Retinal pigment epithelial cell (primary cell): ENCODE measurements around the gene C1orf35.

Source experiments
- DNase-seq: peaks from one replicate; pipeline ENCODE4 v3.0.0-alpha.2; 2010; ENCODE audit warnings: low read depth
- H3K4me3 ChIP-seq: 2 replicates; pipeline ENCODE4 v1.5.1; 2011; ENCODE audit warnings: mild to moderate bottlenecking, low read length, control low read depth, moderate library complexity
- TF ChIP-seq, protein P1 (sequence below): conservative IDR thresholded peaks from 2 replicates; pipeline ENCODE4 v1.5.1; 2011; ENCODE audit warnings: low read depth, low read length, control low read depth, inconsistent platforms

C1orf35 gene

DNA sequence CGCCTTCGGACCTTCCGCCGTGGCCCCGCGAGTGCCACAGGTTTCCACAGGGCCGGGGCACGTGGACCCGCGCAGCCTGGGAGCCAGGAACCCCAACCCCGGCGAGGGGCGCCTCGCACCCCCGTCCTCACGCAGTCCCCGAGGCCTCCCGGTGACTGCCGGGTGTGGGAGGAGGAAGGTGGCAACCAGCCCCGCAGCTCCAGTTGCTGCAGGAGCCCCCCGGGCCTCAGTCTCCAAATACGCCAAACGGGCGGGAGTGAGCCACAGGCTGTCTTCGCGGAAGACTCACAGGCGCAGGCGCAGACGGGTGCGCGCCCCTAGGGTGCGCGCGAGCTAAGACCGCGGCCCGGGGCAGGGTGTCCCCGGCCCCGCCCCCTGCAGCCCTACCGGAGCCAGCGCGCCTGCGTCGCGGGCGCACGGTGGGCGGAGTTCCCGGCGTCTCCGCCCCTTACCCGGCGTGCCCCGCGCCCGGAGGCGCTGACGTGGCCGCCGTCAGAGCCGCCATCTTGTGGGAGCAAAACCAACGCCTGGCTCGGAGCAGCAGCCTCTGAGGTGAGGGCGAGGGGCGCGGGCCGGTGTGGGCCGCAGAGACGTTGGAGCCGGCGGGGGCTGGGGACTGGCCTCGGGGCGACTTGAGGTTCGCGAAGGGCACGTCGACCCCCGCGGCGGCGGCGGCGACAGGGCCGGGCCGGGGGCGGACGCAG is 20.8 kb downstream of the C1orf35 start, which contains the start of gene ARF1:
TSS of gene ARF1 (plus strand) at position 495 of the 704 bp plus-strand sequence. CDS start 14,407 bp downstream, outside the sequence.
- TF ChIP-seq, protein P1, sequence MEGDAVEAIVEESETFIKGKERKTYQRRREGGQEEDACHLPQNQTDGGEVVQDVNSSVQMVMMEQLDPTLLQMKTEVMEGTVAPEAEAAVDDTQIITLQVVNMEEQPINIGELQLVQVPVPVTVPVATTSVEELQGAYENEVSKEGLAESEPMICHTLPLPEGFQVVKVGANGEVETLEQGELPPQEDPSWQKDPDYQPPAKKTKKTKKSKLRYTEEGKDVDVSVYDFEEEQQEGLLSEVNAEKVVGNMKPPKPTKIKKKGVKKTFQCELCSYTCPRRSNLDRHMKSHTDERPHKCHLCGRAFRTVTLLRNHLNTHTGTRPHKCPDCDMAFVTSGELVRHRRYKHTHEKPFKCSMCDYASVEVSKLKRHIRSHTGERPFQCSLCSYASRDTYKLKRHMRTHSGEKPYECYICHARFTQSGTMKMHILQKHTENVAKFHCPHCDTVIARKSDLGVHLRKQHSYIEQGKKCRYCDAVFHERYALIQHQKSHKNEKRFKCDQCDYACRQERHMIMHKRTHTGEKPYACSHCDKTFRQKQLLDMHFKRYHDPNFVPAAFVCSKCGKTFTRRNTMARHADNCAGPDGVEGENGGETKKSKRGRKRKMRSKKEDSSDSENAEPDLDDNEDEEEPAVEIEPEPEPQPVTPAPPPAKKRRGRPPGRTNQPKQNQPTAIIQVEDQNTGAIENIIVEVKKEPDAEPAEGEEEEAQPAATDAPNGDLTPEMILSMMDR: no peak

GRCh38 chr1:228081578-228082213 is 21.4 kb downstream of the C1orf35 start:
- no peak for DNase-seq
- TF ChIP-seq, protein P1: no peak
- peak overlapping the region; percentile 69 for H3K4me3 ChIP-seq

More for the DNA sequence above, 20.8 kb downstream of the C1orf35 start, which contains the start of gene ARF1:
- peak within 1 kb of the TSS; percentile 95 for H3K4me3 ChIP-seq
- peak; percentile 57 for DNase-seq

- DNase-seq: no peak
- TF ChIP-seq, protein P1: no peak
- H3K4me3 ChIP-seq: peak overlapping the region; percentile 69
These were observed 22.0 kb downstream of the C1orf35 start for GRCh38 chr1:228081144-228081543.

- no peak overlapping the region for H3K4me3 ChIP-seq
- TF ChIP-seq, protein P1: no peak
- DNase-seq: no peak
These were observed 23.4 kb downstream of the C1orf35 start for GRCh38 chr1:228079601-228080263.

DNA sequence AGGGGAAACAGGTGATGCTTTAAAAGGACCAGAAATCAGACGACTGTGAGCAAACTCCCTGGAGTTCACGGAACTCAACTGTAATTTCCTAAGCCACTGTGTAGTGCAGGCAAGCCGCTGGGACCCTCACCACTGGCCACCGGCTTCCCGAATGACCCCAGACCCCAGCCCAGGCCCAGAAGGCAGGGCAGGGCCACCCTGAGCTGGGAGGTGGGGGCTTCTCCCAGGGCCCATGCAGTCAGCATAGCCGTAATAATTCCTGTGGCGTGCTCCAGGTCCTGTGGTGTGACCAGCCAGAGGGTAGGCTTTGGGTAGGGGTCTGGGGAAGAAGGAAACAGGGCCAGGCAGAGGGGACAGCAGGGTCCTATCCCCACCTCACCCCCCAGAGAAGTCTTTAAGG is 24.1 kb downstream of the C1orf35 start:
- DNase-seq: no peak
- no peak overlapping the region for H3K4me3 ChIP-seq
- TF ChIP-seq, protein P1: no peak

DNA sequence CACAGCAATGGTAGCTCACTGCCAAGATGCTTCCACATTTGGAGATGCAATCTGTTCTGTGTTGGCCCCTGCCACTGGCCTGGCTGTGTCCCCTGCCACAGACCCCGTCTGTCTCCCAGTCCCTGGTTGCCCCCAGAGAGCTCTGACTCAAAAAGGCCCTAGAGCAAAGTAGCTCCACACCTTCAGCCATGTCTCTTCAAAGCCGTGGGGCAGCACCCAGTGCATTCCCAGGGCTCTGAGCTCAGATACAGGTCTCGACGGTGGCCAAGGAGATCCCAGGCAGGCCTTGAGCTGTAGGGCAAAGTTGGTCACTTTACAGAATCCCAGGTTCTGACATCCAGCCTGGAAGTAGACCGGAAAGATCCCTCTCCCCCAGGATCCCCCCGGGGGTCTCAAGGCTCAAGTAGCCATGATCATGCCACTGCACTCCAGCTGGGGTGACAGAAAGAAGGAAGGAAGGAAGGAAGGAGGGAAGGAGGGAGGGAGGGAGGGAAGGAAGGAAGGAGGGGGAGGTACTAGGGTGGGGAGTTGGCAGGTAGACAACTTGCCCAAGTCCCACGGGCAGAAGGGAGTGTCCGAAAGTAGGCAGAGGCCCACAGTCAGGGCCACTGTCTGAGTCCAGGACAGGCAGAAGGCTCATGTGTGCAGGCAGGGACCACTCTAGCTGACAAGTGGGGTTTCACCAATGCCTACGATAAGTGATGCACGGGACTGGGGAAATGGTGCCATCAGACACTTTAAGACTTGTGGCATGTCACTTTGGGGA is 25.4 kb downstream of the C1orf35 start:
- no peak overlapping the region for H3K4me3 ChIP-seq
- TF ChIP-seq, protein P1: no peak
- no peak for DNase-seq
